H1 (cell line): ENCODE results near the gene CSRNP3. TPM values are rescaled to one million over a fixed set of nuclear protein-coding genes. Genes with fewer than 3 reads are reported as not detected.
A peak's percentile ranks its signal among the peaks of the same experiment; 100 is the strongest.

Experiments
- CTCF ChIA-PET: fragments of 300-600 bp; sonication (Branson Sonifier 250); formaldehyde crosslinking; loops from one replicate; lab custom pipeline; 2021; ENCODE audit not compliant: partially characterized antibody; lab: Charles Lee
- POLR2A ChIA-PET: fragments of 300-600 bp; sonication (Branson Sonifier 250); formaldehyde crosslinking; loops from one replicate; lab custom pipeline; 2021; ENCODE audit warnings: inconsistent platforms; ENCODE audit not compliant: partially characterized antibody; lab: Charles Lee
- DNase-seq, 2 experiments: peaks; one replicate each; pipeline versions ENCODE4 v3.0.0 to v3.0.0-alpha.2; 2010 to 2022; ENCODE audit warnings: low spot score in 2 of 2, low read depth in 1 of 2, mixed read lengths in 1 of 2
- FAIRE-seq: peaks from 2 replicates; lab custom pipeline; 2011; peaks lifted over from hg19 to GRCh38; lab: Jason Lieb, UNC
- H2AFZ ChIP-seq: 2 replicates; pipeline ENCODE4 v1.8.1; 2012; ENCODE audit warnings: low read length, inconsistent platforms
- H2AK5ac ChIP-seq: 2 replicates; pipeline ENCODE4 v1.6.1; 2013; ENCODE audit warnings: low read depth, low read length
- H2BK120ac ChIP-seq: replicated peaks from 2 replicates; pipeline ENCODE3; 2013; ENCODE audit warnings: low read depth, low read length, inconsistent platforms
- H2BK12ac ChIP-seq: 2 replicates; pipeline ENCODE4 v1.6.1; 2013; ENCODE audit warnings: low read depth, low read length
- H2BK15ac ChIP-seq: 2 replicates; pipeline ENCODE4 v1.6.1; 2013; ENCODE audit warnings: low read length
- H2BK20ac ChIP-seq: 2 replicates; pipeline ENCODE4 v1.6.1; 2013; ENCODE audit warnings: low read length
- H2BK5ac ChIP-seq: 2 replicates; pipeline ENCODE4 v1.6.1; 2013; ENCODE audit warnings: low read depth, low read length
- H3K14ac ChIP-seq: 2 replicates; pipeline ENCODE4 v1.6.1; 2013; ENCODE audit warnings: inconsistent platforms; ENCODE audit not compliant: insufficient read length
- H3K18ac ChIP-seq: 2 replicates; pipeline ENCODE4 v1.6.1; 2013; ENCODE audit warnings: low read length; ENCODE audit errors: extremely low read depth
- H3K23ac ChIP-seq: 2 replicates; pipeline ENCODE4 v1.6.1; 2013; ENCODE audit warnings: inconsistent platforms; ENCODE audit not compliant: insufficient read length
- H3K23me2 ChIP-seq: 2 replicates; pipeline ENCODE4 v1.6.1; 2013; ENCODE audit warnings: low read depth, low read length
- H3K27ac ChIP-seq: 2 replicates; pipeline ENCODE4 v1.6.1; 2011; ENCODE audit warnings: low read depth, low read length, inconsistent platforms
- H3K27me3 ChIP-seq, 4 experiments: replicated peaks in 1 of 4; 1 replicate in 1 of 4; 2 replicates in 3 of 4; pipeline versions ENCODE4 v1.6.1 to v1.8.1; 2011 to 2013; ENCODE audit warnings: low read length in 3 of 4, mild to moderate bottlenecking in 3 of 4, inconsistent platforms in 2 of 4, mixed read lengths in 2 of 4, moderate library complexity in 1 of 4; ENCODE audit not compliant: control insufficient read depth in 3 of 4, insufficient read depth in 3 of 4; ENCODE audit errors: extremely low read depth in 1 of 4
- H3K36me3 ChIP-seq, 4 experiments: 2 replicates each; pipeline versions ENCODE4 v1.6.1 to v1.8.1; 2011 to 2013; ENCODE audit warnings: mild to moderate bottlenecking in 4 of 4, low read length in 3 of 4, moderate library complexity in 2 of 4, control low read depth in 1 of 4, inconsistent platforms in 1 of 4; ENCODE audit not compliant: insufficient read depth in 4 of 4, control insufficient read depth in 2 of 4
- H3K4ac ChIP-seq: replicated peaks from 2 replicates; pipeline ENCODE3; 2013; ENCODE audit warnings: low read length, low read depth, mixed read lengths, inconsistent platforms; ENCODE audit not compliant: insufficient read length
- H3K4me1 ChIP-seq, 4 experiments: replicated peaks in 1 of 4; 1 replicate in 1 of 4; 2 replicates in 3 of 4; pipeline versions ENCODE4 v1.6.1 to v1.8.1; 2011 to 2013; ENCODE audit warnings: low read length in 3 of 4, inconsistent platforms in 2 of 4, mixed read lengths in 1 of 4; ENCODE audit not compliant: insufficient read depth in 4 of 4, control insufficient read depth in 3 of 4
- H3K4me2 ChIP-seq, 2 experiments: 2 replicates each; pipeline versions ENCODE4 v1.6.1 to v1.8.1; 2011 to 2013; ENCODE audit warnings: low read depth in 2 of 2, low read length in 2 of 2, control low read depth in 1 of 2, inconsistent platforms in 1 of 2, mild to moderate bottlenecking in 1 of 2; ENCODE audit not compliant: insufficient read depth in 1 of 2
- H3K4me3 ChIP-seq, 4 experiments: fragments of 200-600, 300-600 bp in 1 of 4; sonication (generic), shearing (Covaris generic), sonication (Bioruptor Twin) in 1 of 4; 2 replicates each; pipeline versions ENCODE4 v1.5.1 to v1.8.1; 2011 to 2016; ENCODE audit warnings: low read length in 4 of 4, low read depth in 3 of 4, control low read depth in 2 of 4, inconsistent platforms in 2 of 4, mild to moderate bottlenecking in 2 of 4, mixed read lengths in 1 of 4, moderate library complexity in 1 of 4; ENCODE audit not compliant: insufficient read depth in 2 of 4; ENCODE audit errors: extremely low read depth in 1 of 4
- H3K56ac ChIP-seq: replicated peaks from 2 replicates; pipeline ENCODE3; 2013; ENCODE audit warnings: low read depth, mild to moderate bottlenecking, mixed read lengths, low read length, inconsistent platforms; ENCODE audit not compliant: insufficient read length
- H3K79me1 ChIP-seq: 2 replicates; pipeline ENCODE4 v1.6.1; 2013; ENCODE audit warnings: low read depth, low read length, control low read depth
- H3K79me2 ChIP-seq, 2 experiments: 2 replicates each; pipeline versions ENCODE4 v1.6.1 to v1.8.1; 2012 to 2013; ENCODE audit warnings: low read length in 2 of 2, mild to moderate bottlenecking in 2 of 2, inconsistent platforms in 1 of 2; ENCODE audit not compliant: insufficient read depth in 2 of 2, control insufficient read depth in 1 of 2
- H3K9ac ChIP-seq, 4 experiments: replicated peaks in 1 of 4; 1 replicate in 1 of 4; 2 replicates in 3 of 4; pipeline versions ENCODE4 v1.6.1 to v1.8.1; 2011 to 2013; ENCODE audit warnings: low read depth in 3 of 4, low read length in 3 of 4, control low read depth in 2 of 4, mild to moderate bottlenecking in 2 of 4, moderate library complexity in 2 of 4, inconsistent platforms in 1 of 4; ENCODE audit errors: extremely low read depth in 1 of 4
- H3K9me3 ChIP-seq, 2 experiments: 2 replicates each; pipeline versions ENCODE4 v1.6.1 to v1.8.1; 2012 to 2013; ENCODE audit warnings: mild to moderate bottlenecking in 2 of 2, moderate library complexity in 2 of 2, control low read depth in 1 of 2, inconsistent platforms in 1 of 2, low read depth in 1 of 2, low read length in 1 of 2, mixed read lengths in 1 of 2; ENCODE audit not compliant: insufficient read depth in 2 of 2
- H4K20me1 ChIP-seq, 2 experiments: replicated peaks in 1 of 2; 2 replicates each; pipeline versions ENCODE3 to v1.8.1; 2011 to 2013; ENCODE audit warnings: inconsistent platforms in 2 of 2, low read length in 2 of 2, mild to moderate bottlenecking in 1 of 2; ENCODE audit not compliant: insufficient read depth in 2 of 2, control insufficient read depth in 1 of 2
- H4K5ac ChIP-seq: 2 replicates; pipeline ENCODE4 v1.6.1; 2013; ENCODE audit warnings: low read length, low read depth, mixed read lengths, inconsistent platforms; ENCODE audit not compliant: insufficient read length
- H4K8ac ChIP-seq: 2 replicates; pipeline ENCODE4 v1.8.0; 2013; ENCODE audit warnings: mild to moderate bottlenecking, moderate library complexity, low read length, inconsistent platforms; ENCODE audit not compliant: insufficient read depth; ENCODE audit errors: extremely low read depth
- H4K91ac ChIP-seq: replicated peaks from 2 replicates; pipeline ENCODE3; 2013; ENCODE audit warnings: low read length, mixed read lengths, inconsistent platforms; ENCODE audit not compliant: insufficient read length
- ASH2L ChIP-seq: fragments of 200-600, 300-600 bp; sonication (generic); IDR thresholded peaks from one replicate; pipeline ENCODE4 v1.7.1; 2017; ENCODE audit warnings: low read length
- CHD2 ChIP-seq: IDR thresholded peaks from 2 replicates; pipeline ENCODE4 v1.6.1; 2012; ENCODE audit warnings: low read length, improper control_type of control experiment
- HDAC2 ChIP-seq, 2 experiments: fragments of 300-600 bp in 1 of 2; sonication (generic) in 1 of 2; IDR thresholded peaks; 2 replicates each; pipeline ENCODE4 v1.6.1; 2011 to 2012; ENCODE audit warnings: low read depth in 2 of 2, low read length in 2 of 2, mild to moderate bottlenecking in 2 of 2, moderate library complexity in 2 of 2, borderline replicate concordance in 1 of 2, inconsistent platforms in 1 of 2
- RAD21 ChIP-seq, 2 experiments: IDR thresholded peaks in 1 of 2; conservative IDR thresholded peaks in 1 of 2; 2 replicates each; pipeline ENCODE4 v1.6.1; 2011; ENCODE audit warnings: low read depth in 2 of 2, low read length in 2 of 2, improper control_type of control experiment in 1 of 2, inconsistent platforms in 1 of 2, mild to moderate bottlenecking in 1 of 2, moderate library complexity in 1 of 2
- SAP30 ChIP-seq: fragments of 300-600 bp; sonication (generic); IDR thresholded peaks from 2 replicates; pipeline ENCODE4 v1.7.1; 2012; ENCODE audit warnings: low read length, moderate library complexity, mild to moderate bottlenecking, inconsistent platforms; ENCODE audit not compliant: insufficient read depth, insufficient replicate concordance
- SIN3A ChIP-seq, 2 experiments: IDR thresholded peaks in 1 of 2; conservative IDR thresholded peaks in 1 of 2; 2 replicates each; pipeline ENCODE4 v1.6.1; 2011 to 2012; ENCODE audit warnings: low read length in 2 of 2, improper control_type of control experiment in 1 of 2, low read depth in 1 of 2, mild to moderate bottlenecking in 1 of 2
- WGBS, 2 experiments: shearing (Covaris generic) in 1 of 2; methylation state at CpG; one replicate each; pipeline versions ENCODE4 v1.1.6 to v1.1.7; 2013 to 2015; ENCODE audit warnings: low lambda C conversion rate in 2 of 2, mixed read lengths in 2 of 2, inconsistent platforms in 1 of 2, low coverage in 1 of 2, missing lambda C conversion rate in 1 of 2; ENCODE audit not compliant: insufficient replicate concordance in 2 of 2, insufficient coverage in 1 of 2, insufficient read length in 1 of 2; ENCODE audit errors: extremely low coverage in 1 of 2, missing lambda C conversion rate in 1 of 2; 5-methylcytosine and 5-hydroxymethylcytosine counted together
- polyA plus RNA-seq, 7 experiments: library from polyadenylated mRNA; depleted of rRNA in 3 of 7; stranded (reverse) in 5 of 7; unstranded in 2 of 7; fragments of >200 nt in 5 of 7; fragments of 200-250 nt in 2 of 7; gene quantifications; 1 replicate in 5 of 7; 2 replicates in 1 of 7; 4 replicates in 1 of 7; pipeline versions ENCODE4 v1.2.1 to v1.2.3, GENCODE V29; 2011 to 2013; ENCODE audit warnings: missing spikeins in 2 of 7, mixed read lengths in 2 of 7
- total RNA-seq: library from RNA; stranded (reverse); fragmentation: NEBNext Ultra II Directional; extraction: Animal tissue kit (Norgen Biotek cat#: 25700); gene quantifications from 2 replicates; pipeline ENCODE4 v1.2.1, GENCODE V29; 2021

Gene CSRNP3
- total and polyA plus RNA-seq, 2 of the 8 experiments (the other 6 are each of a cell fraction or from before 2014, with no cell fraction given): 1.3 to 6.5 TPM

DNA sequence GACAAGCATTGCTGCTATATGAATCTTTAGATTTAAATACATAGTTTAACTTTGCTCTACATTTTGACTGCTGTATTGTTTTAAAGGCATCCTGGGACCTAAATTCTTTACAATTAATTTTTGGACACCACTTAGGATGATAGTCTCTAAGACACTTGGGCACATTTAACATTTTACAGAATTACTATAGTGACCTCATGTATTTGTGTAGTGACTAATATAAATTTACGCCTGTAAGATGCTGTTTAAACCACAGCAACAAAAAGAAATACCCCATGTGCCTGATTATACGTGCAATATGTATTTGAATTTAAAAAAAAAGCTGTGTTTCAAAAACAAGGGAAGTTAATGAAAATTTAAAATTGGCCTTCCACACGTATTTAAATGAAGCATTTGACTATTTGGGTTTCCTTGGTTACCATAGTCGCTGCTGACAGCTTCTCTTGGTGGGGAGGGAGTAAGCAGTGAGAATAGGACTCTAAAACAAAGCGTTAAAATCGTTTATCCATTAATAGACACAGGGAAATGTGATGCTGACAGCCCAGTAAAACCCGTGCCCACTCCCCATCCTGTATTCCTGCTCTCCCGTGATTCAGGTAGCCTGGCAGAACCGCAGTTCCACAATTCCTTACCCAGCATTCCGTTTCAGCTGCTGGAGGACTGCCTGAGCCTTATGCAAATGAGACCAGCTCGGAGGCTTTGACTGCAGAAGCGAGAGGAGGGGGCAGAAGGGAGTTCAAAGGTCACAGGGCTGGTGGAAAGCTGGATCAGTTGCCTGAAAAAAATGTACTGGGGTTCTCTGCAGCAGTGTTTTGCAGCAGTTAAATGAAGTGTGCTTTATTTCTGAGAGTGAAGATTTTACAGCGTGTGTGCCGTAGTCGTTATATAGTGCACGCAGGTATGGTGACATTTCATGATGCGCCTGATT is 104.3 kb downstream of the CSRNP3 start:
- no peak overlapping the region for H2BK12ac ChIP-seq
- no peak overlapping the region for H3K23ac ChIP-seq
- CTCF ChIA-PET: interaction anchor here (1.3 to 1.4 kb wide), 2 partner anchors 11 to 13 kb away, joined by 3 to 5 read pairs; no protein-coding TSS in a partner anchor
- H2BK15ac ChIP-seq: no peak overlapping the region
- peak overlapping the region; percentile 64 to 96 for H3K4me2 ChIP-seq
- H3K79me1 ChIP-seq: no peaks in the 10 kb centered on the region
- TF ChIP-seq SIN3A (conservative IDR thresholded peaks at IDR 0.05 in 1 of 2, IDR thresholded peaks at IDR 0.05 in 1 of 2; ENCODE audit: low read depth in 1 of 2, low read length in 2 of 2) (peak in 1 of 2 experiments; percentile 77; a peak in 2 of 4 replicates), CHD2 (no peak), HDAC2 (IDR thresholded peaks at IDR 0.05; ENCODE audit: borderline replicate concordance in 1 of 2, low read depth in 2 of 2, low read length in 2 of 2) (peak in 1 of 2 experiments; percentile 74; a peak in 2 of 4 replicates), SAP30 (peak; percentile 78), ASH2L (peak; percentile 36), RAD21 (IDR thresholded peaks at IDR 0.05 in 1 of 2, conservative IDR thresholded peaks at IDR 0.05 in 1 of 2; ENCODE audit: low read depth in 2 of 2, low read length in 2 of 2) (peak in 1 of 2 experiments; percentile 1; a peak in 1 of 4 replicates)
- H2BK5ac ChIP-seq: no peak overlapping the region
- H2BK120ac ChIP-seq: no peak overlapping the region
- H4K8ac ChIP-seq: no peak overlapping the region
- no peak overlapping the region for H3K18ac ChIP-seq
- no peak overlapping the region for H3K4ac ChIP-seq
- H3K14ac ChIP-seq: no peak overlapping the region
- no peak overlapping the region for H4K5ac ChIP-seq
- H3K56ac ChIP-seq: no peak overlapping the region
- H3K36me3 ChIP-seq: no peaks in the 10 kb centered on the region
- H3K27ac ChIP-seq: 0 out of 2 replicates have a peak overlapping the region, but pooled peaks have one; percentile 47
- peak overlapping the region in 1 of 4 experiments; percentile 44; a peak in 1 of 7 replicates for H3K9ac ChIP-seq
- H3K23me2 ChIP-seq: peaks cover 2% of the 10 kb centered on the region; the same call in 1 of the 2 replicates
- H3K27me3 ChIP-seq: no peaks in the 10 kb centered on the region
- no peak overlapping the region for H2AK5ac ChIP-seq
- H4K20me1 ChIP-seq: no peaks in the 10 kb centered on the region
- H2BK20ac ChIP-seq: no peak overlapping the region
- H3K4me1 ChIP-seq: peaks cover 0 to 5% (median 1%) of the 10 kb centered on the region in 4 experiments; a peak in 3 of 7 replicates
- peak overlapping the region; percentile 85 for H2AFZ ChIP-seq
- no peaks in the 10 kb centered on the region for H3K79me2 ChIP-seq
- 33% methylated on average over 17 of the region's 17 CpGs; no CpG with 5 or more reads in 1 of the 2 experiments for WGBS, 2 experiments
- H3K4me3 ChIP-seq: peak overlapping the region; percentile 33 to 58 (median 36); a peak in 6 of 8 replicates
- no peak overlapping the region for H4K91ac ChIP-seq
- H3K9me3 ChIP-seq: no peaks in the 10 kb centered on the region
- FAIRE-seq (peak; percentile 97), DNase-seq (peak; percentile 38 to 71)
- POLR2A ChIA-PET: no interaction called here
